Activated CD4-positive, alpha-beta memory T cell treated with anti-CD3 and anti-CD28 coated beads, Interleukin-2, amount 10 ng/mL, durations not matched to agents 7 days and 5 days (primary cell): ENCODE measurements around the gene THUMPD1. TPM values are rescaled to one million over a fixed set of nuclear protein-coding genes. Genes with fewer than 3 reads are reported as not detected.
"Not testable (repeated sequence)": the region's sequence is repeated elsewhere in the genome, so short reads cannot be mapped to it uniquely, and the experiment has no call there.

Experiments
- CTCF ChIA-PET: fragments of 350-600 bp; sonication (Branson Sonifier 250); formaldehyde crosslinking; loops from one replicate; lab custom pipeline; 2021; ENCODE audit warnings: antibody characterized with exemption, inconsistent platforms; lab: Charles Lee
- POLR2A ChIA-PET: fragments of 350-600 bp; sonication (Branson Sonifier 250); formaldehyde crosslinking; loops from one replicate; lab custom pipeline; 2021; ENCODE audit warnings: antibody characterized with exemption; lab: Charles Lee
- DNase-seq: peaks from one replicate; pipeline ENCODE4 v3.0.0-alpha.2; 2020
- H3K27ac Mint-ChIP-seq: one replicate; pipeline ENCODE4 v1.8.0; 2021; ENCODE audit warnings: mild to moderate bottlenecking, mixed read lengths
- H3K27me3 Mint-ChIP-seq: one replicate; pipeline ENCODE4 v1.8.0; 2021; ENCODE audit warnings: mixed read lengths
- H3K36me3 Mint-ChIP-seq: one replicate; pipeline ENCODE4 v1.8.0; 2021; ENCODE audit warnings: low read depth, mixed read lengths
- H3K4me1 Mint-ChIP-seq: one replicate; pipeline ENCODE4 v1.8.0; 2021; ENCODE audit warnings: mixed read lengths
- H3K4me3 Mint-ChIP-seq: one replicate; pipeline ENCODE4 v1.8.0; 2021; ENCODE audit warnings: mild to moderate bottlenecking, mixed read lengths
- H3K9me3 Mint-ChIP-seq: one replicate; pipeline ENCODE4 v1.8.0; 2021; ENCODE audit warnings: mixed read lengths
- total RNA-seq, 2 experiments: library from RNA; stranded (reverse); gene quantifications; one replicate each; pipeline ENCODE4 v1.2.3, GENCODE V29; 2021

THUMPD1 gene
- total RNA-seq, 2 experiments from 2014 or later = 45.1 to 45.2 TPM

- Mint-ChIP-seq H3K36me3 (peaks cover 9% of the 10 kb centered on the region), H3K9me3 (peaks cover 10% of the 10 kb centered on the region), H3K27me3 (no peaks in the 10 kb centered on the region), H3K27ac (no peak overlapping the region), H3K4me3 (no peak overlapping the region), H3K4me1 (peaks cover 14% of the 10 kb centered on the region)
- DNase-seq = no peak
- ChIA-PET CTCF (no interaction called here), POLR2A (no interaction called here)
Measured at GRCh38 chr16:20744922-20745440, 3.4 kb upstream of the THUMPD1 start.

DNA sequence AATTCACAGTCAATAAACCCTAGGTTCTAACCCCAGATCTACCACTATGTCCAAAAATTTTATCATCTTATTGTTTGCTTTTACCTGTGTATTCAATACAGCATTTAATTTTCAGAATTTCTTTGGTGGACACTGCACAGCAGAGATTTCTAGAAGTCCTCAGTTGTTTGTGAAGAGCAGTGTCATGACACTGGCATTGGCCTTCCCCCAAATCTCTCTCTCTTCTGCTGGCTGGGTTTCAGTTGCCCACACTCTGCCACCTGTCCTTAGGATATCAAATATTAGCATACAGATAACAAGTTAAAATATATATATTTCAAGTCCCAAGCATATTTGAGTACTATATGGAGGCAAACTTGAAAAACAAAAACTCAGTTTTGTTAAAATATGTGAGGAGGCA is 2.0 kb upstream of the THUMPD1 start:
- ChIA-PET POLR2A (no interaction called here), CTCF (no interaction called here)
- H3K4me1 Mint-ChIP-seq = peaks cover 21% of the 10 kb centered on the region
- H3K27me3 Mint-ChIP-seq = no peaks in the 10 kb centered on the region
- DNase-seq = no peak
- H3K27ac Mint-ChIP-seq = no peak overlapping the region
- H3K4me3 Mint-ChIP-seq = no peak overlapping the region
- peaks cover 13% of the 10 kb centered on the region for H3K36me3 Mint-ChIP-seq
- peaks cover 10% of the 10 kb centered on the region for H3K9me3 Mint-ChIP-seq

- Mint-ChIP-seq H3K27me3 (no peaks in the 10 kb centered on the region), H3K27ac (peak overlapping the region; percentile 95), H3K36me3 (peaks cover 20% of the 10 kb centered on the region), H3K9me3 (no peaks in the 10 kb centered on the region), H3K4me3 (peak overlapping the region; percentile 91), H3K4me1 (peaks cover 26% of the 10 kb centered on the region)
- ChIA-PET CTCF (interaction anchor here (1.2 to 2.6 kb wide), 9 partner anchors 10 to 1186 kb away, joined by 3 to 19 read pairs (median 5); partner anchors contain the start of genes ACSM3, ERI2, REXO5 and VPS35L), POLR2A (interaction anchor here (0.9 to 2.7 kb wide), 10 partner anchors 9 to 418 kb away, joined by 3 to 18 read pairs (median 4); partner anchors contain the start of genes ACSM3, DCUN1D3, ERI2 and LYRM1)
- peak; percentile 93 for DNase-seq
Measured at GRCh38 chr16:20740901-20741521, 607 bp downstream of the THUMPD1 start.

DNA sequence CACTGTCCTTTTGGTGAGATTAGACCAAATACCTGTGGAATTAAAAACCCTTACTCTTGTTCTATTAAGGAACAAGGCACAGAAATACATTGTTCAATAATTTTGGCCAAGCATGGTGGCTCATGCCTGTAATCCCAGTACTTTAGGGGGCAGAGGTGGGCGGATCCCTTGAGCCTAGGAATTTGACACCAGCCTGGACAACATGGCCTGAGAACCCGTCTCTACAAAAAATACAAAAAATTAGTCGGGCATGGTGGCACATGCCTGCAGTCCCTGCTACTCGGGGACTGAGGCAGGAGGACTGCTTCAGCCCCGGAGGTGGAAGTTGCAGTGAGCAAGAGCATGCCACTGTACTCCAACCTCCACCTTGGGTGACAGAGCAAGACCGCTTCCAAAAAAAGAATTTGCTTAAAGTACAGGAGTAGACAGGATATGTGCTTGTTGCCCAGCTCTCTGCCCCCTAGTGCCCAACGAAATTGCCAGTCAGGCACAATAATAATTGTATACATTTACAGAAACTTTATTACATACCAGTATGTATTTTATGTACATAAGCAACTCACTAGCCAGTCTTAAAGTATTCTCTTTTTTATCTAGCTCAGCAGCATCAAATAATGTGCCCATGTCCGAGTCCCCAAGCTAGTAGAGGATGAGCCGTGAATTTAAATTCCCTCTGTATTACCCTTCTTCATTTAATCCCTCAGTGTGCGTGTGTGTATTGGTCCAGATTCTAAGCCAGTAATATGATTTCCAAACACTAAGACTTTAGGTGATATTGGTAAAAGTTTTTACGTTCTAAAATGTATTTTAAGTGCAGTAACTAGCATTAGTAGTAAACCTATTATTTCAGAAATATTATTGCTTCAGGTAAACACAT is 1.4 kb downstream of the THUMPD1 start:
- Mint-ChIP-seq H3K4me1 (peaks cover 30% of the 10 kb centered on the region), H3K36me3 (peaks cover 27% of the 10 kb centered on the region), H3K9me3 (no peaks in the 10 kb centered on the region), H3K27me3 (no peaks in the 10 kb centered on the region), H3K27ac (peak overlapping the region; percentile 95), H3K4me3 (peak overlapping the region; percentile 91)
- CTCF ChIA-PET = interaction anchor here (1.3 to 2.6 kb wide), 8 partner anchors 10 to 1185 kb away, joined by 3 to 19 read pairs (median 6); partner anchors contain the start of genes ACSM3, ERI2, REXO5 and VPS35L
- peak; percentile 28 for DNase-seq
- POLR2A ChIA-PET = interaction anchor here (1.0 to 2.7 kb wide), 8 partner anchors 8 to 164 kb away, joined by 3 to 18 read pairs (median 4); partner anchors contain the start of genes ACSM3, DCUN1D3, ERI2 and LYRM1

- Mint-ChIP-seq H3K4me1 (peaks cover 22% of the 10 kb centered on the region), H3K36me3 (peaks cover 38% of the 10 kb centered on the region), H3K27ac (no peak overlapping the region), H3K27me3 (no peaks in the 10 kb centered on the region), H3K4me3 (no peak overlapping the region), H3K9me3 (no peaks in the 10 kb centered on the region)
- POLR2A ChIA-PET = no interaction called here
- CTCF ChIA-PET = no interaction called here
- no peak for DNase-seq
Measured at GRCh38 chr16:20735490-20735889, 6.1 kb downstream of the THUMPD1 start.

GRCh38 chr16:20734782-20735181 is 6.8 kb downstream of the THUMPD1 start:
- Mint-ChIP-seq H3K9me3 (no peaks in the 10 kb centered on the region), H3K36me3 (peaks cover 38% of the 10 kb centered on the region)

GRCh38 chr16:20734056-20734455 is 7.6 kb downstream of the THUMPD1 start:
- ChIA-PET CTCF (no interaction called here), POLR2A (interaction anchor here (3.9 kb wide), 1 partner anchor 7 kb away, joined by 18 read pairs; the partner anchor contains the start of gene THUMPD1)
- DNase-seq = no peak
- Mint-ChIP-seq H3K36me3 (peaks cover 38% of the 10 kb centered on the region), H3K9me3 (no peaks in the 10 kb centered on the region), H3K27ac (no peak overlapping the region), H3K4me3 (no peak overlapping the region), H3K4me1 (peaks cover 13% of the 10 kb centered on the region), H3K27me3 (no peaks in the 10 kb centered on the region)

More at GRCh38 chr16:20734782-20735181, 6.8 kb downstream of the THUMPD1 start:
- no peak overlapping the region for H3K27ac Mint-ChIP-seq
- DNase-seq = no peak
- H3K27me3 Mint-ChIP-seq = no peaks in the 10 kb centered on the region
- CTCF ChIA-PET = no interaction called here
- no peak overlapping the region for H3K4me3 Mint-ChIP-seq
- POLR2A ChIA-PET = no interaction called here
- H3K4me1 Mint-ChIP-seq = peaks cover 15% of the 10 kb centered on the region

GRCh38 chr16:20729141-20729540 is 12.5 kb downstream of the THUMPD1 start:
- no peaks in the 10 kb centered on the region for H3K27me3 Mint-ChIP-seq
- peaks cover under 1% of the 10 kb centered on the region for H3K36me3 Mint-ChIP-seq
- H3K9me3 Mint-ChIP-seq = no peaks in the 10 kb centered on the region
- H3K27ac Mint-ChIP-seq = no peak overlapping the region
- POLR2A ChIA-PET = no interaction called here
- H3K4me3 Mint-ChIP-seq = no peak overlapping the region
- DNase-seq = no peak
- CTCF ChIA-PET = interaction anchor here (4.7 kb wide), 1 partner anchor 12 kb away, joined by 19 read pairs; the partner anchor contains the start of gene THUMPD1
- no peaks in the 10 kb centered on the region for H3K4me1 Mint-ChIP-seq

GRCh38 chr16:20727181-20727580 is 14.4 kb downstream of the THUMPD1 start:
- CTCF ChIA-PET = no interaction called here

DNA sequence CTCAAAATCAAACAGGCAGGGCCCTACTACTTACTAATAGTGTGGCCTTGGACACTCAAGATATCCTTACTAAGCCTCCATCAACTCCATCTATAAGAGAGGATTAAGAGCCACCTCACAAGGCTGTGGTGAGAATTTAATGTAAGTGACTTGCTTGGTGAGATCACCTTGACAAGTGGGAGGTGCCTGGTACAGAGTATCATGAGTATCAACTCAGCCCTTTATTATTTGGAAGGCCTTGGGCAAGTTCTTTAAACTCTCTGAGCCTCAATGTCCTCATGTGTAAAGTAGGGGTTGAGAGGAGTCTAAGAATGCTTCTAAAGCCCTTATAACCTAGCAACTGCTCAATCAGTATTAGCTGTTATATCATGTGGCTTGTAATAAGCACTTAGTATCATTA is 15.0 kb downstream of the THUMPD1 start:
- no peaks in the 10 kb centered on the region for H3K36me3 Mint-ChIP-seq
- POLR2A ChIA-PET = interaction anchor here (0.7 kb wide), 1 partner anchor 14 kb away, joined by 3 read pairs; no protein-coding TSS in a partner anchor
- DNase-seq = no peak
- H3K27ac Mint-ChIP-seq = no peak overlapping the region
- CTCF ChIA-PET = no interaction called here
- no peaks in the 10 kb centered on the region for H3K4me1 Mint-ChIP-seq
- H3K4me3 Mint-ChIP-seq = no peak overlapping the region
- H3K27me3 Mint-ChIP-seq = no peaks in the 10 kb centered on the region
- H3K9me3 Mint-ChIP-seq = no peaks in the 10 kb centered on the region

More at GRCh38 chr16:20727181-20727580, 14.4 kb downstream of the THUMPD1 start:
- Mint-ChIP-seq H3K27me3 (no peaks in the 10 kb centered on the region), H3K9me3 (no peaks in the 10 kb centered on the region), H3K4me1 (no peaks in the 10 kb centered on the region), H3K27ac (no peak overlapping the region), H3K4me3 (no peak overlapping the region), H3K36me3 (no peaks in the 10 kb centered on the region)
- DNase-seq = no peak
- POLR2A ChIA-PET = interaction anchor here (0.7 kb wide), 1 partner anchor 14 kb away, joined by 3 read pairs; no protein-coding TSS in a partner anchor

DNA sequence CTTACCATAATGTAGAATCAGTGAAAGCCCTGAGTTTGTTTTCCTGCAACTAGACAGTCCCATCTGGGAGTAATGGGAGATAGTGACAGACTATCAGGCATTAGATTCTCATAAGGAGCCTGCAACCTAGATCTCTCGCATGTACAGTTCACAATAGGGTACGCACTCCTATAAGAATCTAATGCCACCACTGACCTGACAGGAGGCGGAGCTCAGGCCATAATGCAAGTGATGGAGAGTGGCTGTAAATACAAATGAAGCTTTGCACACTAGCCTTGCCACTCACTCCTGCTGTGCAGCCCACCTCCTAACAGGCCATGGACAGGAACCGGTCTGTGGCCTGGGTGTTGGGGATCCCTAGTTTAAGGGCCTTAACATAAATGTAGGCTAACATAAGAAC is 21.4 kb downstream of the THUMPD1 start:
- Mint-ChIP-seq H3K9me3 (no peaks in the 10 kb centered on the region), H3K4me1 (no peaks in the 10 kb centered on the region), H3K36me3 (no peaks in the 10 kb centered on the region), H3K4me3 (no peak overlapping the region), H3K27ac (no peak overlapping the region), H3K27me3 (no peaks in the 10 kb centered on the region)
- no peak for DNase-seq
- CTCF ChIA-PET = no interaction called here
- POLR2A ChIA-PET = no interaction called here

DNA sequence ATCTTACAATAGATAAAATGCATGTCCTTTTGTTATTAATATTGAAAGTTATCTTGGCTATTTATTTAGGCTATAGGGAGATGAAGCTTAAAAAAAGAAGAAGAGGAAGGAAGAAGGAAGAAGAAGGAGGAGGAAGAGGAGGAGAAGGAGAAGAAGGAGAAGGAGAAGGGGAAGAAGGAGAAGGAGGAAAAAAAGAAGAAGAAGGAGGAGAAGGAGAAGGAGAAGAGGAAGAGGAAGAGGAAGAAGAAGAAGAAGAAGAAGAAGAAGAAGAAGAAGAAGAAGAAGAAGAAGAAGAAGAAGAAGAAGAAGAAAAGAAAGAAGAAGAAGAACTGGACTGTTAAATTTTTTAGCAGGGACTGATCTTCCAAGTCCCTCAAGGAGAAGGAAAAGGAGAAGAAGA is 23.9 kb downstream of the THUMPD1 start:
- H3K27ac Mint-ChIP-seq, DNase-seq, CTCF ChIA-PET, H3K9me3 Mint-ChIP-seq, H3K4me1 Mint-ChIP-seq, POLR2A ChIA-PET, H3K4me3 Mint-ChIP-seq, H3K36me3 Mint-ChIP-seq, H3K27me3 Mint-ChIP-seq: not testable (repeated sequence)
